ENCODE results near the gene APBB2. TPM values are rescaled to one million over a fixed set of nuclear protein-coding genes. Genes with fewer than 3 reads are reported as not detected.
"Not testable (repeated sequence)": the region's sequence is repeated elsewhere in the genome, so short reads cannot be mapped to it uniquely, and the experiment has no call there.

The APBB2 gene
- total RNA-seq, 1 donor from 2014 or later = 1.7 TPM

DNA sequence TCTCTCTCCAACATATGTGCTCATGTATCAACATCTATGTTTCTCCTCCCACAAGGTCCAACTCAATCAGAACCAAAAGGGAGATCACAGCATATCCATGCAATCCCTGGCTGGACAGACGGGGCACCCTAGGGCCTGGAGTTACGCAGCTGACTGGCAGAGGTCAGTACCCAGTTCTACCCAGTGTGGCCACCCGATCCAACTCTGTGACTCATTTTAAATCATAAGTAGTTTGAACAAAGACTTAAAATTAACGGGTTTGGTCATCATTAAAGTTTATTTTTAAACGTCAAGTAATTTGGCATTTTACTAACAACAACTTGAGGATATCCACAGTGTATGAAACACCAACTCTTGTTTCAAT, 59.5 kb downstream of the APBB2 start:
- no peaks in the 10 kb centered on the region for H3K36me3 Mint-ChIP-seq (ENCODE audit: low read depth)
- intact Hi-C loops (cut with micrococcal nuclease) = no loop called here
- H3K4me3 Mint-ChIP-seq = no peak overlapping the region
- no peaks in the 10 kb centered on the region for H3K9me3 Mint-ChIP-seq
- peaks cover 3% of the 10 kb centered on the region for H3K27me3 Mint-ChIP-seq
- no peak for DNase-seq
- no peaks in the 10 kb centered on the region for H3K4me1 Mint-ChIP-seq
- no peak overlapping the region for H3K27ac Mint-ChIP-seq

DNA sequence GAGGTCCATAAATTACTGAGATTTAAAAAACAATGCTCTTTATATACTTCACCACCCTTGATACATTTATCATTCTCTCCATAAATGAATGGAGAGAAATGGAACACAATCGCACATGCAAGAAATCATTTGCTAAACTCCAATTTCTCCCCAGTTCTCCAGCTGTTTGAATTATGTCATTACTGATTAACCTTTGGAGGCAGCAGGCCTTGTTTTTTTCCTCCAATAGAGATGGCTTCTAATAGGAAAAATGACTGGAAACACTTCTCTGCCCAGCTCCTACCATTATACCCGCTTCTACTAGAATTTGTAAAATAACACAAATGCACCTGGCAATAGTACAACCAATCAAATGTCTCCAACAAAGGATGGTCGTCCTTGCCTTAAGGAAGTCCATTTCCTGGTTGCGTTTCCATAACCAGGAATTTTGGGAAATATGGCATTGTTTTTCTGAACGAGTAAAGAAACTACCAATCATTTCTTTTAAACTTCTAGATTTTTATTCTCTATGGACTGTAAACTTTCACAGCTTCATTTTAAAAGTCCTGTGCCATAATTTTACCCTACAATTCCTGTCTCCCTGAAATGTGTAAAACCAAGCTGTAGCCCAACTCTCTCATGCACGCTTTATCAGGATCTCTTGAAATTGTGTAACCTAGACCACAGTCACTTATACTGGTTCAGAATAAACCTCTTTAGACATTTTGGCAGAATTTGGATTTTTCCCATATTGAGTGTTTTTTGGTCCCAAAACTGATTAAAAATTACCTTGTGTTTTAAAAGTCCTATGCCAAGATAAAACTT, 60.1 kb downstream of the APBB2 start:
- Mint-ChIP-seq H3K27me3 (peaks cover 3% of the 10 kb centered on the region), H3K27ac (no peak overlapping the region), H3K36me3 (ENCODE audit: low read depth) (no peaks in the 10 kb centered on the region), H3K4me1 (no peaks in the 10 kb centered on the region), H3K9me3 (no peaks in the 10 kb centered on the region), H3K4me3 (no peak overlapping the region)
- DNase-seq = no peak
- intact Hi-C loops (cut with micrococcal nuclease) = no loop called here

DNA sequence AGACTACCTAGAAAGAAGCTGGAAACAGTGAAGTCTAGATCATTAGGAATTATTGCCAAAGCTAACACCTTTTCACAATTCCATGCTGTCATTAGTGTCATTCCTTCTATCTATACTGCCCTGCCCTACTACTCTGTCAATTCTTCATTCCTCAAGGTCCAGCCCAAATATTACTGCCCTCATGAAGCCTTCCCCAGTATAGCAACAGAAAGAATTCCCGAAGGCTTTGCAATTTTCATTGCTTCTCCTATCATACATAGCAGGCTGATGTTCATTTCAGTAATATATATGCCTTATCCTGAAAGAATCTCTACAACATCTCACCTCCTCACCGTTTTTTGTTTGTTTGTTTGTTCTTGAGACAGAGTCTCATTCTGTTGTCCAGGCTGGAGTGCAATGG, 63.9 kb downstream of the APBB2 start:
- Mint-ChIP-seq H3K9me3 (no peaks in the 10 kb centered on the region), H3K27me3 (peaks cover 5% of the 10 kb centered on the region), H3K4me3 (no peak overlapping the region), H3K36me3 (ENCODE audit: low read depth) (no peaks in the 10 kb centered on the region), H3K27ac (no peak overlapping the region), H3K4me1 (no peaks in the 10 kb centered on the region)
- no peak for DNase-seq
- intact Hi-C loops (cut with micrococcal nuclease) = no loop called here

DNA sequence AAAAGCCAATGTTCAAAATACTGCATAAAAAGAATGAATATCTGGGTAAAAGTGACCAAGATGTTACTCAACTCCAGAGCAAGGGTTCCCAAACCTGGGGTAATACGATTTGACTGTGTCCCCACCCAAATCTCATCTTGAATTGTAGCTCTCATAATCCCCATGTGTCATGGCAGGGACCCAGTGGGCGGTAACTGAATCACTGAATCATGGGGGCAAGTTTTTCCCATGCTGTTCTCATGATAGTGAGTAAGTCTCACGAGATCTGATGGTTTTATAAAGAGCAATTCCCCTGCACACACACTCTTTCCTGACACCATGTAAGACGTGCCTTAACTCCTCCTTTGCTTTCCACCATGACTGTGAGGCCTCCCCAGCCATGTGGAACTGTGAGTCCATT, 64.8 kb downstream of the APBB2 start:
- H3K4me3 Mint-ChIP-seq; intact Hi-C loops (cut with micrococcal nuclease); H3K4me1 Mint-ChIP-seq; H3K27ac Mint-ChIP-seq; DNase-seq; H3K9me3 Mint-ChIP-seq; H3K27me3 Mint-ChIP-seq; H3K36me3 Mint-ChIP-seq (ENCODE audit: low read depth): not testable (repeated sequence)

DNA sequence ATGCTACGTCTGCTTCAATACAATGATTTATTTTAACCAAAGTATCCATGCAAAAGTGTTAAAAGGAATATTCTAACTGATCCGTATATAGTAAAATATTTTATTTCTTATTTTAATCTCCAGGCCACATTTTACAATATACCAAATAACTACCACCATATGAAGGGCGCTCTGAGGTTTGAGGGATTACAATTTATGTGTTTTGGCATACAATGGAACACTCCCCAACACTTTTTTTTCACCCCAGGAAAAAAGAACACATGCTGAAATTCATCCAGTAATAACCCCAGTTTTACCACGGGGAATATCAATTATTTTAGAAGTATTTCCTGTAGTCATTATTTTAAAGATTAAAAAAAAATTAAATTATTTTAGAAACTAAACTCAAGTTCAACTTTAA, 65.4 kb downstream of the APBB2 start:
- Mint-ChIP-seq H3K27ac (no peak overlapping the region), H3K9me3 (no peaks in the 10 kb centered on the region), H3K27me3 (peaks cover 5% of the 10 kb centered on the region), H3K4me1 (no peaks in the 10 kb centered on the region), H3K4me3 (no peak overlapping the region), H3K36me3 (ENCODE audit: low read depth) (no peaks in the 10 kb centered on the region)
- DNase-seq = no peak
- intact Hi-C loops (cut with micrococcal nuclease) = no loop called here

DNA sequence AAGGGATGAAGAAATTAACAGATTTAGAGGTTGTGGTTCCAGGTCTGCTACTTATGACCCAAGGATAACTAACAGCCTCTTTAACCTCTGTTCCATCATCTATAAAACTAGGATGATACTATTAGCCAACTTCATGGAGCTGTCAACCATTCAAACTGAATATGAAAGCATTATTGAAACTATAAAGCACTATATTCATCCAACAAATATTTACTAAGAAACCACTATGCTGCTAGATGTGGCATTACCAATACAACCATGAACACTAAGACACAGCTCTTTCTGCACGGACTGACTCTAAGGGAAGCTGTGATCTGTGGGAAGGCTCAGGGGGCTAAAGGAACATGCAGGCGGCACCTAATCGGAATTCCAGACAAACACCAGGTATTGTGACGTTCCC, 66.0 kb downstream of the APBB2 start:
- Mint-ChIP-seq H3K27me3 (peaks cover 3% of the 10 kb centered on the region), H3K9me3 (no peaks in the 10 kb centered on the region), H3K27ac (no peak overlapping the region), H3K36me3 (ENCODE audit: low read depth) (no peaks in the 10 kb centered on the region), H3K4me1 (no peaks in the 10 kb centered on the region), H3K4me3 (no peak overlapping the region)
- intact Hi-C loops (cut with micrococcal nuclease) = no loop called here
- no peak for DNase-seq

DNA sequence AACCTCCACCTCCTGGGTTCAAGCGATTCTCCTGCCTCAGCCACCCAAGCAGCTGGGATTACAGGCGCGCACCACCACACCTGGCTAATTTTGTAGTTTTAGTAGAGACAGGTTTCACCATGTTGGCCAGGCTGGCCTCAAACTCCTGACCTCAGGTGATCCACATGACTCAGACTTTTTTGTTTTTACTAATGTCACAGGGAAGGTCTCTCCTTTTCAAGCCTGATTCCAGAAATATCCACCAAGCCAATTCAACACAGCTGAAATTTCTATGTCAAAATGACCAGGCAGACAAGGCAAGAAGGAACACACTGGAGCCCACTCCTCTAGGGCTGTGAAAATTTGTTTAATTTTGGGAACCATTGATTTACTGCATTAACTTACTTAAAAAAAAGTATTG, 66.8 kb downstream of the APBB2 start:
- DNase-seq; H3K4me3 Mint-ChIP-seq; H3K27ac Mint-ChIP-seq; H3K36me3 Mint-ChIP-seq (ENCODE audit: low read depth); H3K9me3 Mint-ChIP-seq; H3K27me3 Mint-ChIP-seq; H3K4me1 Mint-ChIP-seq; intact Hi-C loops (cut with micrococcal nuclease): not testable (repeated sequence)

DNA sequence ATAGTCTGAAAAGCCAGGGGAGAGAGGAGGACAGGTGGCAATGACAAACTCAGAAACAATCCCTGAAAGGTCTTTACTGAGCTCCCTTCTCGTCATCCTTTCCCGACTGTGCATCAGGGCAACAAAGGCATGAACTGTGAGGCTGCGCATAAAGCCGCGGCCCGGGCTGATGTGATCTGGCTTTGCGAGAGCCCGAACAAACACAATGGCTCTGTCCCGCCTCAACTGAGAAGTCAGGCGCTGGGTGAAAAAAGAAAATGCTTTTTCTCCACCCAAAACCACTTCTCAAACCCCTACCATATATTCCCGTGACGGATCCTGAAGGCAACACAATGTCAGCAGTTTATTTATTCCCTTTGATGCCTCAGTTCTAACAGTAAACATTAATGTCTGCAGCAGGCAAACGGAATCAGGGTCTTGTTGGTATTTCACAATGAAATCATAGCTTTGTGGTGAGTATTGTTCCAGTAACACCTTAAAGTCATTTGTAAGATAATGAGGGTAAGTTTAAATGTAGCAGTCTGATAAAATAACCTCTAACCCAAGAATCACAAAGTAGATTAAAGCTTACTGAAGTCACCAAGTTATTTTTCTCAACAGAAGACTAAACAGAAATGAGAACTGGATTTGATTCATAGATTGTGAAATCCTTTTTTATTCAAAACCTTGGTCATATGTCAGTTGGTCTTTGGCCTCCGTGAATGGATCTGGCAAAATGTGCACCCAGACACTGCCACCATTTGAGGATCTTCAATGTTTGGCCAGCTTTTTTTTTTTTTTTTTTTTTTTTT, 67.4 kb downstream of the APBB2 start:
- intact Hi-C loops (cut with micrococcal nuclease) = no loop called here
- Mint-ChIP-seq H3K27me3 (peaks cover 1% of the 10 kb centered on the region), H3K4me1 (no peaks in the 10 kb centered on the region), H3K36me3 (ENCODE audit: low read depth) (no peaks in the 10 kb centered on the region), H3K4me3 (no peak overlapping the region), H3K9me3 (no peaks in the 10 kb centered on the region), H3K27ac (no peak overlapping the region)
- DNase-seq = no peak

DNA sequence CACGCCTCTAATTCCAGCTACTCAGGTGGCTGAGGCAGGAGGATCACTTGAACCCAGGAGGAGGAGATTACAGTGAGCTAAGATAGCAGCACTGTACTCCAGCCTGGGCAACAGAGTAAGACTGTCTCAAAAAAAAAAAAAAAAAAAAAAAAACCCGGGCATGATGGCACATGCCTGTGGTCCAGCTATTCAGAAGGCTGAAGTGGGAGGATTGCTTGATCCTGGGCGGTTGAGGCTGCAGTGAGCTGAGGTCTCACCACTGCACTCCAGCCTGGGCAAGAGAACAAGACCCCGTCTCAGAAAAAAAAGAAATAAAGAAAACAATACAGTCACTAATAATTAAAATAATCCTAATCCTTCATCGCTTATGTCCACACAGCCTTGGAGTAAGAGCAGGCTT, 68.1 kb downstream of the APBB2 start:
- H3K9me3 Mint-ChIP-seq = no peaks in the 10 kb centered on the region
- H3K27me3 Mint-ChIP-seq = peaks cover 1% of the 10 kb centered on the region
- H3K27ac Mint-ChIP-seq = no peak overlapping the region
- intact Hi-C loops (cut with micrococcal nuclease) = no loop called here
- DNase-seq = no peak
- no peaks in the 10 kb centered on the region for H3K4me1 Mint-ChIP-seq
- H3K4me3 Mint-ChIP-seq = no peak overlapping the region
- no peaks in the 10 kb centered on the region for H3K36me3 Mint-ChIP-seq (ENCODE audit: low read depth)

DNA sequence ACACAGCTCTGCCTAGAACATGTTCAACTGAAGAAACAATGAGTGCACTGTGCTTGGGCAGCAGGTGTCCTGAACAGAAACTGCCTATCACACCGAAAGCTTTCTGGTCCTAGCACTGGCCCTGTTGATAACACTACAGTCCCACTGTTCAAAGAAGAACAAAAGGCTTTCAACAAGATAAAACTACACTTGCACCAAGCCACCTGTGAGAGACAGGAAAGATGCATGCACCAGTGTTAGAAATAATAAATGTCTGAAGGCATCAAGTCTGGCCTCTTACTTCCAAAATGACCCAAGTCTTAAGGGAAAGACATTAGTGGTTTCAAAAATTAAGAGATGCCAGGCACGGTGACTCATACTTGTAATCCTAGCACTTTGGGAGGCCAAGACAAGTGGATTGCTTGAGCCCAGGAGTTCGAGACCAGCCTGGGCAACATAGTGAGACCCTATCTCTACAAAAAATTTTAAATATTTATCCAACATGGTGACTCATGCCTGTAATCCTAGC, 68.7 kb downstream of the APBB2 start:
- DNase-seq = no peak

DNA sequence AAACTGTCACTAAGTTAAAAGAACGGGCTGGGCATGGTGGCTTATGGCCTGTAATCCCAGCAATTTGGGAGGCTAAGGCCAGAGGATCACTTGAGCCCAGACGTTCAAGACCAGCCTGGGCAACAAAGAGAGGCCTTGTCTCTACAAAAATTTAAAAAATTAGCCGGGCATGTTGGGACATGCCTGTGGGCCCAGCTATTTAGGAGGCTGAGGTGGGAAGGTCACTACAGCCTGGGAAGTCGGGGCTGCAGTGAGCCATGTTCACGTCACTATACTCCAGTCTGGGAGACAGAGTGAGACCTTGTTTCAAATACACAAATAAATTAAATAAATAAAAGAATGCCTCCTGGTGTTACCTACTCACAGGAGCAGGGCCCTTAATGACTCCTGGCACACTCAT, 69.5 kb downstream of the APBB2 start:
- no peak overlapping the region for H3K4me3 Mint-ChIP-seq
- DNase-seq = no peak
- H3K36me3 Mint-ChIP-seq (ENCODE audit: low read depth) = no peaks in the 10 kb centered on the region
- no peak overlapping the region for H3K27ac Mint-ChIP-seq
- H3K27me3 Mint-ChIP-seq = peaks cover 1% of the 10 kb centered on the region
- no peaks in the 10 kb centered on the region for H3K4me1 Mint-ChIP-seq
- intact Hi-C loops (cut with micrococcal nuclease) = no loop called here
- H3K9me3 Mint-ChIP-seq = no peaks in the 10 kb centered on the region

More for the DNA sequence above, 68.7 kb downstream of the APBB2 start:
- H3K9me3 Mint-ChIP-seq = no peaks in the 10 kb centered on the region
- no peaks in the 10 kb centered on the region for H3K4me1 Mint-ChIP-seq
- H3K27me3 Mint-ChIP-seq = peaks cover 1% of the 10 kb centered on the region
- H3K4me3 Mint-ChIP-seq = no peak overlapping the region
- no peak overlapping the region for H3K27ac Mint-ChIP-seq
- intact Hi-C loops (cut with micrococcal nuclease) = no loop called here
- no peaks in the 10 kb centered on the region for H3K36me3 Mint-ChIP-seq (ENCODE audit: low read depth)

DNA sequence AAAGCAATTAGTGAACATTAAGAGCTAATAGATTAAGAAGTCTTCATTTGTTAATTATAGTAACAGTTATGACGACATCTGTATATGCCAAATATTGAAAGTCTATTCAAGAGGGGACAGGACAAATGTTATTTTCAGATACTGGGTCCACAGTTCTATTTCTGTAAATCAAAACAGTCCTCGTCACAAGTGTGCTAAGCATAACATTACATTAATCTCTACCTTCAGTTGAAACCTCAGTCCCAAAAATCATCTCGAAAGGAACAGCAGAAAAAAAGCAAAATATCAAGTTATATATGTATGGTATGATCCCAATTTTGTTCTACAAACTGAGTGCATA, 70.3 kb downstream of the APBB2 start:
- no peaks in the 10 kb centered on the region for H3K36me3 Mint-ChIP-seq (ENCODE audit: low read depth)
- H3K4me3 Mint-ChIP-seq = no peak overlapping the region
- no peaks in the 10 kb centered on the region for H3K9me3 Mint-ChIP-seq
- DNase-seq = no peak
- intact Hi-C loops (cut with micrococcal nuclease) = no loop called here
- no peak overlapping the region for H3K27ac Mint-ChIP-seq
- H3K27me3 Mint-ChIP-seq = peaks cover 1% of the 10 kb centered on the region
- H3K4me1 Mint-ChIP-seq = no peaks in the 10 kb centered on the region

DNA sequence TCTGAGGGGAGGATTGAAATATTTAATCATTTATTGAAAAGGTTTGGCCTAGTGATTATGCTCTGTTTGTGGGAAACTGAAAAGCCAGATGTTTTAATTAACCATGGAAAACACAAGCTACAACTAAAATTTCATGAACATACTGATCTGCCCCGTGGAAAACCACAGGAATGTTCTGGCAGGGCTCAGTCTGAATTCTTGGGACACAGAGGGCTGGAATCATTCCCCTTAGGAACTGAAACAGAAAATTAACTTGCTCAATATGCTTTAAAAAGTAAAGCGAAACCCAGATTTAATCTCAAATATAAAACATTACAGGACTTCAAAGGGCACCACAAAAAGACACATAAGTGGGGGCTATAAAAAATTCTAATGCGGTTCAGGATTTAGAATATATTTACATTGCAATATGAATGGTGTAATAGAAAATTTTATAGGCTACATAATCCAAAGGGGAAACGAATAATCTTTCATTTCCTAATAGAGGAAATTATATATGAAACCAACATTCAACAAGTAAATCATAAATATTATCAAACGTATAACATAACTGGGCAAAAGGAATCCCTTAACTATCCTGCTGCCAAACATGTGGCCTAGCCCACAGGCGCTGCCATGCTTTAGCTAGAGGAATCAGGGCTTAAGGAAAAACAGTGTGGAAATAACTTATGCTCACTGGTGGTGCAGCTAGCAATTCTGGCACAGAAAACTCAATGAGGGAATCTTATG, 70.9 kb downstream of the APBB2 start:
- H3K27me3 Mint-ChIP-seq = peaks cover 1% of the 10 kb centered on the region
- H3K4me3 Mint-ChIP-seq = no peak overlapping the region
- H3K4me1 Mint-ChIP-seq = no peaks in the 10 kb centered on the region
- DNase-seq = no peak
- no peak overlapping the region for H3K27ac Mint-ChIP-seq
- no peaks in the 10 kb centered on the region for H3K36me3 Mint-ChIP-seq (ENCODE audit: low read depth)
- H3K9me3 Mint-ChIP-seq = no peaks in the 10 kb centered on the region
- intact Hi-C loops (cut with micrococcal nuclease) = no loop called here
